ENCODE data around the gene BTNL9. TPM values are rescaled to one million over a fixed set of nuclear protein-coding genes. Genes with fewer than 3 reads are reported as not detected.

The BTNL9 gene
- total and polyA plus RNA-seq, 2 experiments from 2014 or later: 0.11 to 0.27 TPM

GRCh38 chr5:181020688-181021087 lies 19.4 kb upstream of the BTNL9 start:
- peaks cover 2% of the 10 kb centered on the region for H3K9me3 ChIP-seq (ENCODE audit: low read depth)
- no peaks in the 10 kb centered on the region for H3K4me1 ChIP-seq (ENCODE audit: insufficient read depth)
- TF ChIP-seq EZH2phosphoT487 (IDR thresholded peaks at IDR 0.05; ENCODE audit: low read depth, severe bottlenecking, unreplicated experiment) (no peak), CTCF (IDR thresholded peaks at IDR 0.05; ENCODE audit: poor library complexity) (no peak), EZH2 (IDR thresholded peaks at IDR 0.05; ENCODE audit: borderline replicate concordance) (no peak)
- no peak overlapping the region for H3K27ac ChIP-seq
- H3K4me3 ChIP-seq: no peak overlapping the region
- H3K4me2 ChIP-seq: no peak overlapping the region
- no peaks in the 10 kb centered on the region for H3K27me3 ChIP-seq
- 76% methylated on average over 3 of the region's 3 CpGs for WGBS (ENCODE audit: low lambda C conversion rate, missing lambda C conversion rate)
- H3K79me2 ChIP-seq: no peaks in the 10 kb centered on the region
- no peaks in the 10 kb centered on the region for H3K36me3 ChIP-seq (replicated peaks; ENCODE audit: insufficient read depth, low read depth)
- H2AFZ ChIP-seq: no peak overlapping the region
- no peak for DNase-seq (ENCODE audit: low spot score)
- H3K9me2 ChIP-seq (replicated peaks; ENCODE audit: insufficient read depth): no peaks in the 10 kb centered on the region
- H4K20me1 ChIP-seq (ENCODE audit: insufficient read depth, poor library complexity, severe bottlenecking): no peaks in the 10 kb centered on the region

DNA sequence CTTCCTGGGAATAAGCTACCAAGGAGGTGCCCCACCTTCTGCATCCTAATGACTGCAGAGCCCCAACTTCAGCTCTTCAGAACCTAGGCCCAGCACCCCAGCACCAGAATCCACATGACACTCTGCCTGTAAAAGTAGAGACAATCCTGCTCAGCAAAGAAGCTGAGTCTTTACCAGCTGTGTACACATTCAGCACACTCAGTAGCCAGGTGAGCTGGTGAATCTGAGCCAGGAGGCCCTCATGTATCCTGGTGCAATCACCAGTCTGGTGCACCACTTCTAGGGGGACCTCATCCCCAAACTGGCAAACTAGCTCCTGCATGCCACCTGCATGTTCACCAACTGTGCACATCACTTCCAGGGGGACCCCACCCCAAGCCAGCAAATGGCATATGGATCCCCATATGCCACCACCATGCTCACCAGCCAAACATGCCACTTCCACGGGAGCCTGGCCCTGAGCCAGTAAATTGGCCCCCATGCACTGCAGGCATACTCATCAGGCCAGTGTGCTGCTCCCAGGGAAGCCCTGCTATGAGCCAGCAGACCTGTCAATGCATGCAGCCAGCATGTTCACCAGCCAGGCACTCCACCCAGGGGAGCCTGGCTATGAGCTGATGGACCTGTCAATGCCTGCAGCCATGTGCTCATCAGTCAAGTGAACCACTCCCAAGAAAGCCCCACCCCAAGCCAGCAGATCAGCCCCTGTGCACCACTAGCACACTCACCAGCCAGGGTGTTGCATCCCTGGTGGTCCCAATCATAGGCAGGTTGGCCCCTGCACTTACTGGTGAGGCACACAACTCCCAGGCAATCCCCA lies 15.6 kb upstream of the BTNL9 start:
- TF ChIP-seq EZH2phosphoT487 (IDR thresholded peaks at IDR 0.05; ENCODE audit: low read depth, severe bottlenecking, unreplicated experiment) (no peak), EZH2 (IDR thresholded peaks at IDR 0.05; ENCODE audit: borderline replicate concordance) (no peak), CTCF (IDR thresholded peaks at IDR 0.05; ENCODE audit: poor library complexity) (no peak)
- 76% methylated on average over 1 of the region's 1 CpG for WGBS (ENCODE audit: low lambda C conversion rate, missing lambda C conversion rate)

GRCh38 chr5:181027452-181028031 lies 12.5 kb upstream of the BTNL9 start:
- no peak for DNase-seq (ENCODE audit: low spot score)
- no peak for TF ChIP-seq CTCF (IDR thresholded peaks at IDR 0.05; ENCODE audit: poor library complexity)
- TF ChIP-seq EZH2phosphoT487 (IDR thresholded peaks at IDR 0.05; ENCODE audit: low read depth, severe bottlenecking, unreplicated experiment): no peak
- no peak for TF ChIP-seq EZH2 (IDR thresholded peaks at IDR 0.05; ENCODE audit: borderline replicate concordance)
- Histone ChIP-seq H3K79me2 (no peaks in the 10 kb centered on the region), H3K36me3 (replicated peaks; ENCODE audit: insufficient read depth, low read depth) (no peaks in the 10 kb centered on the region), H3K27ac (no peak overlapping the region), H3K9me2 (replicated peaks; ENCODE audit: insufficient read depth) (no peaks in the 10 kb centered on the region), H3K4me2 (peak overlapping the region; percentile 63), H4K20me1 (ENCODE audit: insufficient read depth, poor library complexity, severe bottlenecking) (no peaks in the 10 kb centered on the region), H3K9me3 (ENCODE audit: low read depth) (no peaks in the 10 kb centered on the region), H2AFZ (no peak overlapping the region), H3K27me3 (peaks cover 4% of the 10 kb centered on the region), H3K4me1 (ENCODE audit: insufficient read depth) (no peaks in the 10 kb centered on the region), H3K4me3 (no peak overlapping the region)
- 51% methylated on average over 11 of the region's 11 CpGs for WGBS (ENCODE audit: low lambda C conversion rate, missing lambda C conversion rate)

More for the DNA sequence above, 15.6 kb upstream of the BTNL9 start:
- H3K9me2 ChIP-seq (replicated peaks; ENCODE audit: insufficient read depth): no peaks in the 10 kb centered on the region
- no peak overlapping the region for H3K4me3 ChIP-seq
- no peak overlapping the region for H3K4me2 ChIP-seq
- H3K36me3 ChIP-seq (replicated peaks; ENCODE audit: insufficient read depth, low read depth): no peaks in the 10 kb centered on the region
- no peak for DNase-seq (ENCODE audit: low spot score)
- no peak overlapping the region for H3K27ac ChIP-seq
- H3K4me1 ChIP-seq (ENCODE audit: insufficient read depth): no peaks in the 10 kb centered on the region
- no peak overlapping the region for H2AFZ ChIP-seq
- no peaks in the 10 kb centered on the region for H3K79me2 ChIP-seq
- peaks cover 2% of the 10 kb centered on the region for H3K9me3 ChIP-seq (ENCODE audit: low read depth)
- H4K20me1 ChIP-seq (ENCODE audit: insufficient read depth, poor library complexity, severe bottlenecking): no peaks in the 10 kb centered on the region
- H3K27me3 ChIP-seq: peaks cover 4% of the 10 kb centered on the region

Data from hepatocyte (in vitro differentiated cells).